Stimulated activated CD4-positive, alpha-beta T cell treated with anti-CD3 and anti-CD28 coated beads, Interleukin-12 subunit alpha, Interleukin-12 subunit beta, amount 100 ng/mL, for 24 hours (primary cell): Measurements from ENCODE around the gene ARHGAP26.
"Not testable (repeated sequence)": the region's sequence is repeated elsewhere in the genome, so short reads cannot be mapped to it uniquely, and the experiment has no call there.

Experiments
- DNase-seq, 2 experiments: peaks; one replicate each; pipeline ENCODE4 v3.0.0-alpha.2; 2020; ENCODE audit warnings: low read depth in 2 of 2

ARHGAP26 gene

GRCh38 chr5:143182901-143183820, 413.0 kb downstream of the ARHGAP26 start:
- peak; percentile 26 to 59 for DNase-seq

GRCh38 chr5:143183989-143184388, 413.8 kb downstream of the ARHGAP26 start:
- no peak for DNase-seq

DNA sequence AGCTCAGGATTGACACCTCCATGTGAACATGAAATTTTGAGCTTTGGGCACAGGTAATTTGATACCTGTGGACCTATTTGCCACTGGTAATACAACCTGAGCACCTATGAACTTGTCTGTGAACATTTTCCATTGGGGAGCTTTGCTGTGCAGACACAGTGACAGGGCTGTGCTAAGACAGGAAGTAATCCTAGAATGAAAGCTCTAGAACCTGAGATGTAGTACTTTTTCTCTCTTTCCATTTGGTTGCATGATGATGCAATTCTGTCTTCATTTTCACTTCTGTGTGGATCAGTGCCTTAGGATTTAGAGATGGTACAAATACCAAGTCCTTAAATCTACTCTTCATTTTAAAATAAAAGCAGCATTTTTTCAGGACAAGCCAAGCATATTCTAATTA, 416.4 kb downstream of the ARHGAP26 start:
- DNase-seq = no peak

- DNase-seq = no peak
Measured at GRCh38 chr5:143187495-143187894, 417.3 kb downstream of the ARHGAP26 start.

DNA sequence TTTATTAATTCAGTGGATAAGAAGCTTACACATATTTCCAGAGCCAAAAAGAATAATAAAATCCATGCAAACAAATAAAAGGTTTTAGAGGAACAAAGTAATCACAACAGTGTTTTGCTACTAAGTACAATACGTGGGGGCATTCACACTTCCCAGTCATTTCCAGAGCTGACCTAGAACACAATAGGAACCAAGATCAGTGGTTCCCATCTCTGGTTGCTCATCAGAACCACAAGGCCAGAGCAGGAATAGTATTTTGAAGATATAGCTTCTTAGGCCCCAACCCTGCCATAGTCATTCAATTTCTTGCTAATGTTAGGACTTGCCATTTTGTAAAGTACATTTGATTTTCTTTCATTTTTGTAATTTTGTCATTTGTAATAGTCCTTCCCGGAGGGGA, 417.9 kb downstream of the ARHGAP26 start:
- DNase-seq = no peak

DNA sequence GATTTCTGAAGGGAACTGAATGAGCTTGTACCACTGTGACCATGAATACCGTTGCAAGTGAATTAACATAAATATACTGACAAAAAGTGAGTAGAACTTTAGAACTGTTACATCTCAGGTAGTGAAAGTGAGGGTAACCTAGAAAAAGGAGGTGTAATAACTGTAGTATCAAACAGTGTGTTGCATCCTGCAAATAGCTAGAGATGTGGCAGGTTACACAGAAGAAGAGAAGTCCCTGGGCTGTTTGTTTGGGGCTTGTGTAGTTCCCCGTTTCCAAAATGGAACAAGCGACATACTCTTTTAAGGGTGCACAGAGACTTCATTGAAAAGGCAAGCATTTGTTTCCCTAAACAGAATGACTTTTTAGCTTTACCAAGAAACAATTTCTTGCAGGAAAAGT, 418.5 kb downstream of the ARHGAP26 start:
- DNase-seq = no peak

- no peak for DNase-seq
Measured at GRCh38 chr5:143190260-143190810, 420.2 kb downstream of the ARHGAP26 start.

DNA sequence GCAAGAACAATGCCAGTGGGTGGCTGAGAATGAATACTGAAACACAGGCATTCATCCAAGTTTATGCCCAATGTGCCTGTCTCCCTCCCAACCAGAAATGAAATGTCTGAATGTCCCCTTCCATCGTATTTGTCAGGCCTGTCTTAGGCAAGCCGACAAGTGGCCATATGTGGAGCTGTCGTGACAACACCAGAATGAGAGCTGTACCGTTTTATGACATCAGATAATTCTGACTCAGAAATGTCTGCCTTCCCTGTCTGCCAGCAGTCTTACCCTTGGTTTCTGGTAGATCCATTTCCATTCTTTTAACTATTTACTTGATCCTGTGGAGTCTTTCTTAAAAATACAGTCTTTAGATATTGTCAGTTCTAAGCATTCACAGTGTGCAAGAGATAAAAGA, 421.5 kb downstream of the ARHGAP26 start:
- DNase-seq = no peak

GRCh38 chr5:143192191-143192900, 422.2 kb downstream of the ARHGAP26 start:
- no peak for DNase-seq

GRCh38 chr5:143194206-143194605, 424.0 kb downstream of the ARHGAP26 start:
- no peak for DNase-seq

GRCh38 chr5:143194713-143195112, 424.5 kb downstream of the ARHGAP26 start:
- DNase-seq = no peak

- no peak for DNase-seq
Measured at GRCh38 chr5:143195491-143195890, 425.3 kb downstream of the ARHGAP26 start.

DNA sequence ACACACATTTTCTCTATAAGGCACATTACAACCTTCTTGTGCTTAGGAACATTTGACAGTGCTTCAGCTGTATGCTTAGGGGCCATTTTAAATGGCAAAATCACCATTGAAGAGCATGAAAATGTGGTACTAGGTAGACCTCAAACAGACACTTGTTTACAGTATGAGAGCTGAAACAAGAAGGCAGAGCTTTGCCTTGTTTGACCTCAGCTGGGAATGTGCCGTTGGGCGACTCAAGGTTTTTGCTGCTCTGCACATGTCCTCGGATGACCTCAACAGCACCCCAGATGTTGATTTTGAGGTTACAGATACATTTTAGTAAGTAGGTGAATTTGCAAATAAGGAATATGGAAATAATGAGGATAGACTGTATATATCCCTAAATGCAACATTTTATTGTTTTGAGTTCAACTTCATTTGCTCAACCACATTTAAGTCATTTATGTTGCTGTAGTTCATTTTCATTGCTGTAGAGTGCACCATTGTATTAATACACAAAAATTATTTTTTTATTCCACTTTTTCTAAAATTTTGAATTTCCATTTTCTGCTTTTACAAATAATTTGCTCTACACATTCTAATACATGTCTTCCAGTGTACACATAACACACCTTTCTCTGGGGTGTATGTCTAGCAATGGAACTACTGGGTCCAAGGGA, 426.6 kb downstream of the ARHGAP26 start:
- DNase-seq = no peak

DNA sequence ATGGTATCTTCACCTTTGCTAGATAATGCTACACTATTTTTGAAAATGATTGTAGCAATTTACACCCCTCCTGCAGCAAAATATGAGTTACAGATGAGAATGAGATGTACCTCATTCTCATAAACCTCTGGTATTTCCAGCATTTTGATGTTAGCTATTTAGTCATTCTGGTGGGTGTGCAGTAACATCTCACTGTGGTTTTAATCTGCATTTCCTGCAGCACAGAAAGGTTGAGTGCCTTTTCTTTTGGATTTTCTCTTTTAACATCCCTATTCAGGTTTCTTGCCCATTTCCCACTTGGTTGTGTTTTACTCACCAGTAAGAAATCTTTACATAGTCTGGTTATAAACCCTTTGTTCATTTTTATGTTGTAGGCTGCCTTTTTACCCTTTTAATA, 427.1 kb downstream of the ARHGAP26 start:
- no peak for DNase-seq

GRCh38 chr5:143198332-143198731, 428.2 kb downstream of the ARHGAP26 start:
- DNase-seq = no peak

GRCh38 chr5:143199161-143199560, 429.0 kb downstream of the ARHGAP26 start:
- no peak for DNase-seq

- no peak for DNase-seq
Measured at GRCh38 chr5:143199843-143200242, 429.7 kb downstream of the ARHGAP26 start.

- DNase-seq = no peak
Measured at GRCh38 chr5:143200781-143201398, 430.7 kb downstream of the ARHGAP26 start.

GRCh38 chr5:143201589-143201988, 431.4 kb downstream of the ARHGAP26 start:
- DNase-seq = no peak

DNA sequence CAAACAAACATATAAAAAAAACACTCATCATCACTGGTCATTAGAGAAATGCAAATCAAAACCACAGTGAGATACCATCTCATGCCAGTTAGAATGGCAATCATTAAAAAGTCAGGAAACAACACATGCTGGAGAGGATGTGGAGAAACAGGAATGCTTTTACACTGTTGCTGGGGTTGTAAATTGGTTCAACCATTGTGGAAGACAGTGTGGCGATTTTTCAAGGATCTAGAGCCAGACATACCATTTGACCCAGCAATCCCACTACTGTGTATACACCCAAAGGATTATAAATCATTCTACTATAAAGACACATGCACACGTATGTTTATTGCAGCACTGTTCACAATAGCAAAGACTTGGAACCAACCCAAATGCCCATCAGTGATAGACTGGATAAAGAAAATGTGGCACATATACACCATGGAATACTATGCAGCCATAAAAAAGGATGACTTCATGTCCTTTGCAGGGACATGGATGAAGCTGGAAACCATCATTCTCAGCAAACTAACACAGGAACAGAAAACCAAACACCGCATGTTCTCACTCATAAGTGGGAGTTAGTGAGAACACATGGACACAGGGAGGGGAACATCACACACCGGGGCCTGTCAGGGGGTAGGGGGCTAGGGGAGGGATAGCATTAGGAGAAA, 433.3 kb downstream of the ARHGAP26 start:
- DNase-seq = not testable (repeated sequence)
